ENCODE results near the gene GPRC5C. TPM values are rescaled to one million over a fixed set of nuclear protein-coding genes. Genes with fewer than 3 reads are reported as not detected.

GPRC5C gene
- polyA plus RNA-seq, 1 experiment = 0.33 TPM

DNA sequence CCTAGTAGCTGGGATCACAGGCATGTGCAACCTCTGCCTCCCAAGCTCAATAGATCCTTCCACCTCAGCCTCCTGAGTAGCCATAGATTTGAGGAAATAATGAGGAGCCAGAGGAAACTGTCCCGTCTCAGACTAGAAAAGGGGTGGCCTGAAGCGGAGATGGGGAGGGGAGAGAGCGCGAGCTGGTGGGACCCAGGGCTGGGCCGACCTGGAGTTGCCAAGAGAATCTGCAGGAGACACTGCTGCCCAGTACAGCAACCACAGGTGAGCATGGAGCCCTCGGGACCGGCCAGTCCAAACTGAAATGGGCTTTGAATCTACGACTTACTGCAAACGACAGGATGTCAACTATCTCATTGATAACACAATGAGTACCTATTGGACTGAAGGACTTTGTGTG, 58.8 kb downstream of the GPRC5C start:
- H3K36me3 ChIP-seq (ENCODE audit: control insufficient read depth, insufficient read depth, low read length) = no peaks in the 10 kb centered on the region
- ChIA-PET POLR2A (no interaction called here), CTCF (interaction anchor here (1.3 kb wide), 1 partner anchor 111 kb away, joined by 5 read pairs; no protein-coding TSS in a partner anchor)
- TF ChIP-seq, protein P1, sequence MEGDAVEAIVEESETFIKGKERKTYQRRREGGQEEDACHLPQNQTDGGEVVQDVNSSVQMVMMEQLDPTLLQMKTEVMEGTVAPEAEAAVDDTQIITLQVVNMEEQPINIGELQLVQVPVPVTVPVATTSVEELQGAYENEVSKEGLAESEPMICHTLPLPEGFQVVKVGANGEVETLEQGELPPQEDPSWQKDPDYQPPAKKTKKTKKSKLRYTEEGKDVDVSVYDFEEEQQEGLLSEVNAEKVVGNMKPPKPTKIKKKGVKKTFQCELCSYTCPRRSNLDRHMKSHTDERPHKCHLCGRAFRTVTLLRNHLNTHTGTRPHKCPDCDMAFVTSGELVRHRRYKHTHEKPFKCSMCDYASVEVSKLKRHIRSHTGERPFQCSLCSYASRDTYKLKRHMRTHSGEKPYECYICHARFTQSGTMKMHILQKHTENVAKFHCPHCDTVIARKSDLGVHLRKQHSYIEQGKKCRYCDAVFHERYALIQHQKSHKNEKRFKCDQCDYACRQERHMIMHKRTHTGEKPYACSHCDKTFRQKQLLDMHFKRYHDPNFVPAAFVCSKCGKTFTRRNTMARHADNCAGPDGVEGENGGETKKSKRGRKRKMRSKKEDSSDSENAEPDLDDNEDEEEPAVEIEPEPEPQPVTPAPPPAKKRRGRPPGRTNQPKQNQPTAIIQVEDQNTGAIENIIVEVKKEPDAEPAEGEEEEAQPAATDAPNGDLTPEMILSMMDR (IDR thresholded peaks at IDR 0.05; ENCODE audit: insufficient read depth, low read depth, low read length) = no peak
- no peak overlapping the region for H3K4me3 ChIP-seq (ENCODE audit: low read depth, low read length)
- no peak for DNase-seq (ENCODE audit: low read depth)
- no peaks in the 10 kb centered on the region for H3K27me3 ChIP-seq (ENCODE audit: control insufficient read depth, insufficient read depth, low read length)

DNA sequence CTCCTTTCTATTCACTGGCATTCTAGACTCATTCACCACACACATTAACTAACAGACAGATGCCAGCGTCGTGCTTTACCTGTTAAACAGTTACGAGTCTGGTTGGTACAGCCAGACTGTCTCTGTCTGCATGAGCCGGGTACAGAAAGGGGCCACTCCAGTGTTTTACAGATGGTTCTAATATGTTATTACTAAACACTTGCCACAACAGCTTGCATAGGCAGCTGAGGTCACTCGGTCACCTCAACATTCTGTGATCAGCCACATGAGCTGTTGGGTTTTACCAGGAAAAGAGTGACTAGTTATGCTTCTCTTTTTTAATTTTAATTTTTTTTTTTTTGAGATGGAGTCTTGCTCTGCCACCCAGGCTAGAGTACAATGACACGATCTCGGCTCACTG, 59.7 kb downstream of the GPRC5C start:
- CTCF ChIA-PET = interaction anchor here (0.6 to 1.6 kb wide), 4 partner anchors 11 to 172 kb away, joined by 3 to 4 read pairs (median 4); no protein-coding TSS in a partner anchor

DNA sequence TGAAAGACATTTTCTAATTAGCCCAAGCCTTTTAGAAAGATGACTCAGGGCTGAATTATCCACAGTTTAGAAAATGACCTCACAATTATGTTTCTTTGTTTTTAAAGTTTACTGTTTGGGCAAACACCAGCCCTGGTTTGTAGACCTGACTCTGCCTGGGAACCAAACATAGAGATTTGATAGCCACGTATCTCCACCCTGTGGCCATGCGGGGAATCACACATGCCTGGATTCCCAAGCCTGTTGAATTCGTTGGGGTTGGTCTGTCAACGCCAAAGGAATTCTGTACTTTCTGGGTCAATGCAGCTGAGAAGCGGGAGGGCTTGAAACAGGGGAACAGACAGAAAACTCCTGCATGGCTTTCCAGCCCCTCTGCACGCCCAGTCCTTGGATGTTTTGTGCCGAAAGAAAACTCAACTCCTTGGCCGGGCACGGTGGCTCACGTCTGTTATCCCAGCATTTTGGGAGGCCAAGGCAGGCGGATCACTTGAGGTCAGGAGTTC, 61.5 kb downstream of the GPRC5C start:
- POLR2A ChIA-PET = no interaction called here
- CTCF ChIA-PET = interaction anchor here (0.7 to 1.5 kb wide), 5 partner anchors 10 to 125 kb away, joined by 3 to 6 read pairs (median 4); partner anchors contain the start of gene GPR142
- no peak overlapping the region for H3K4me3 ChIP-seq (ENCODE audit: low read depth, low read length)
- H3K36me3 ChIP-seq (ENCODE audit: control insufficient read depth, insufficient read depth, low read length) = no peaks in the 10 kb centered on the region
- no peak for DNase-seq (ENCODE audit: low read depth)
- H3K27me3 ChIP-seq (ENCODE audit: control insufficient read depth, insufficient read depth, low read length) = no peaks in the 10 kb centered on the region
- TF ChIP-seq, protein P1 (IDR thresholded peaks at IDR 0.05; ENCODE audit: insufficient read depth, low read depth, low read length) = peak; percentile 84

More for the DNA sequence above, 59.7 kb downstream of the GPRC5C start:
- no peak for DNase-seq (ENCODE audit: low read depth)
- Histone ChIP-seq H3K27me3 (ENCODE audit: control insufficient read depth, insufficient read depth, low read length) (no peaks in the 10 kb centered on the region), H3K4me3 (ENCODE audit: low read depth, low read length) (no peak overlapping the region), H3K36me3 (ENCODE audit: control insufficient read depth, insufficient read depth, low read length) (no peaks in the 10 kb centered on the region)
- TF ChIP-seq, protein P1 (IDR thresholded peaks at IDR 0.05; ENCODE audit: insufficient read depth, low read depth, low read length) = no peak
- POLR2A ChIA-PET = no interaction called here

Small RNA genes lying within 50 kb of the gene (small RNA-seq; reads per million reads assigned to genes)
- not detected for gene RNA5SP448 (ENCODE audit: insufficient read length, low read depth, low replicate concordance)

Other genes starting within 250 kb of the GPRC5C start
- gene RPL38, start 228.4 kb upstream of the GPRC5C start, polyA plus RNA-seq (2011; rRNA removed) = 1,841 and 2,079 TPM in 2 replicates
- gene TTYH2, start 218.5 kb upstream of the GPRC5C start, polyA plus RNA-seq (2011; rRNA removed) = 1.0 and 2.7 TPM in 2 replicates
- gene DNAI2, start 157.9 kb upstream of the GPRC5C start, polyA plus RNA-seq (2011; rRNA removed) = not detected in 2 replicates
- not detected in 2 replicates for gene KIF19, start 105.9 kb upstream of the GPRC5C start, polyA plus RNA-seq (2011; rRNA removed)
- not detected in 2 replicates for gene BTBD17, start 70.2 kb upstream of the GPRC5C start, polyA plus RNA-seq (2011; rRNA removed)
- gene GPR142, start 64.6 kb upstream of the GPRC5C start, polyA plus RNA-seq (2011; rRNA removed) = not detected in 2 replicates
- gene CD300A, start 34.5 kb downstream of the GPRC5C start, polyA plus RNA-seq (2011; rRNA removed) = not detected in 2 replicates
- not detected in 2 replicates for gene CD300LB, start 99.4 kb downstream of the GPRC5C start, polyA plus RNA-seq (2011; rRNA removed)
- 0.05 TPM in 1 of 2 replicates, not detected in the other for gene CD300C, start 114.0 kb downstream of the GPRC5C start, polyA plus RNA-seq (2011; rRNA removed)
- not detected in 2 replicates for gene CD300H, start 135.4 kb downstream of the GPRC5C start, polyA plus RNA-seq (2011; rRNA removed)
- gene CD300LD, start 160.2 kb downstream of the GPRC5C start, polyA plus RNA-seq (2011; rRNA removed) = not detected in 2 replicates
- gene CD300E, start 191.7 kb downstream of the GPRC5C start, polyA plus RNA-seq (2011; rRNA removed) = not detected in 2 replicates